Measurements from ENCODE around the gene POU4F2.
"Not testable (repeated sequence)": the region's sequence is repeated elsewhere in the genome, so short reads cannot be mapped to it uniquely, and the experiment has no call there.

The POU4F2 gene

GRCh38 chr4:146654687-146655520 is 16.2 kb downstream of the POU4F2 start:
- DNase-seq (ENCODE audit: low read depth in 2 of 2): no peak

GRCh38 chr4:146655521-146655856 is 16.8 kb downstream of the POU4F2 start:
- no peak for DNase-seq (ENCODE audit: low read depth in 2 of 2)

- DNase-seq (ENCODE audit: low read depth in 2 of 2): no peak
Observed at GRCh38 chr4:146661367-146661766, 22.7 kb downstream of the POU4F2 start.

GRCh38 chr4:146663968-146664311 is 25.2 kb downstream of the POU4F2 start:
- not testable (repeated sequence) for DNase-seq (ENCODE audit: low read depth in 2 of 2)

- no peak for DNase-seq (ENCODE audit: low read depth in 2 of 2)
Observed at GRCh38 chr4:146674829-146675570, 36.3 kb downstream of the POU4F2 start.
